ENCODE measurements around the gene EZR.
A peak's percentile ranks its signal among the peaks of the same experiment; 100 is the strongest.

- TF ChIP-seq POLR2AphosphoS5 (IDR thresholded peaks at IDR 0.05; ENCODE audit: low read depth, low read length) (no peak), POLR2A (IDR thresholded peaks at IDR 0.05; ENCODE audit: low read depth, low read length) (peak; percentile 20; the same call in 1 of the 2 replicates)
Measured at GRCh38 chr6:158772851-158773371, 46.3 kb downstream of the EZR start.
